ENCODE measurements around the gene PRSS23.

Gene PRSS23

GRCh38 chr11:86790867-86791849 is 9.2 kb upstream of the PRSS23 start:
- no peak for DNase-seq

- no peak for DNase-seq
Measured at GRCh38 chr11:86792150-86792549, 8.2 kb upstream of the PRSS23 start.

- DNase-seq = no peak
Measured at GRCh38 chr11:86793307-86793706, 7.0 kb upstream of the PRSS23 start.

- no peak for DNase-seq
Measured at GRCh38 chr11:86795511-86795910, 4.8 kb upstream of the PRSS23 start.

- DNase-seq = no peak
Measured at GRCh38 chr11:86795949-86796348, 4.4 kb upstream of the PRSS23 start.

GRCh38 chr11:86797133-86797532 is 3.2 kb upstream of the PRSS23 start:
- DNase-seq = no peak

- no peak for DNase-seq
Measured at GRCh38 chr11:86798988-86799387, 1.4 kb upstream of the PRSS23 start.

GRCh38 chr11:86799680-86800075 is 664 bp upstream of the PRSS23 start:
- DNase-seq = no peak

- DNase-seq = no peak
Measured at GRCh38 chr11:86800960-86801272, 574 bp downstream of the PRSS23 start.

- DNase-seq = no peak
Measured at GRCh38 chr11:86801364-86801763, 1.0 kb downstream of the PRSS23 start.

GRCh38 chr11:86802146-86802545 is 1.8 kb downstream of the PRSS23 start:
- DNase-seq = no peak

- DNase-seq = no peak
Measured at GRCh38 chr11:86802601-86803051, 2.3 kb downstream of the PRSS23 start.

GRCh38 chr11:86803136-86804045 is 3.0 kb downstream of the PRSS23 start:
- no peak for DNase-seq

GRCh38 chr11:86804951-86805350 is 4.6 kb downstream of the PRSS23 start:
- DNase-seq = no peak

GRCh38 chr11:86805873-86806310 is 5.5 kb downstream of the PRSS23 start:
- DNase-seq = no peak

GRCh38 chr11:86806903-86807302 is 6.6 kb downstream of the PRSS23 start:
- DNase-seq = no peak

GRCh38 chr11:86807360-86807759 is 7.0 kb downstream of the PRSS23 start:
- no peak for DNase-seq

GRCh38 chr11:86809561-86809960 is 9.2 kb downstream of the PRSS23 start:
- DNase-seq = no peak

GRCh38 chr11:86810288-86810687 is 9.9 kb downstream of the PRSS23 start:
- DNase-seq = no peak

- no peak for DNase-seq
Measured at GRCh38 chr11:86811637-86812321, 11.4 kb downstream of the PRSS23 start.

GRCh38 chr11:86812322-86812670 is 12.0 kb downstream of the PRSS23 start:
- DNase-seq = no peak

GRCh38 chr11:86812981-86813380 is 12.6 kb downstream of the PRSS23 start:
- no peak for DNase-seq

- no peak for DNase-seq
Measured at GRCh38 chr11:86814775-86815174, 14.4 kb downstream of the PRSS23 start.
